Measurements from ENCODE around the gene PDGFC.
"Not testable (repeated sequence)": the region's sequence is repeated elsewhere in the genome, so short reads cannot be mapped to it uniquely, and the experiment has no call there.

PDGFC gene

GRCh38 chr4:156875055-156875454 lies 96.5 kb downstream of the PDGFC start:
- Histone ChIP-seq H3K4me1 (ENCODE audit: control insufficient read depth, insufficient read depth, low read length) (no peaks in the 10 kb centered on the region), H3K9me3 (ENCODE audit: control insufficient read depth, insufficient read depth, low read depth, low read length) (no peaks in the 10 kb centered on the region), H3K9ac (ENCODE audit: low read length) (no peak overlapping the region), H3K4me3 (ENCODE audit: low read depth, low read length) (no peak overlapping the region), H3K27ac (ENCODE audit: low read depth, low read length) (no peak overlapping the region), H3K36me3 (ENCODE audit: control insufficient read depth, insufficient read depth, low read length) (no peaks in the 10 kb centered on the region), H3K27me3 (ENCODE audit: control insufficient read depth, insufficient read depth, low read length) (no peaks in the 10 kb centered on the region)

DNA sequence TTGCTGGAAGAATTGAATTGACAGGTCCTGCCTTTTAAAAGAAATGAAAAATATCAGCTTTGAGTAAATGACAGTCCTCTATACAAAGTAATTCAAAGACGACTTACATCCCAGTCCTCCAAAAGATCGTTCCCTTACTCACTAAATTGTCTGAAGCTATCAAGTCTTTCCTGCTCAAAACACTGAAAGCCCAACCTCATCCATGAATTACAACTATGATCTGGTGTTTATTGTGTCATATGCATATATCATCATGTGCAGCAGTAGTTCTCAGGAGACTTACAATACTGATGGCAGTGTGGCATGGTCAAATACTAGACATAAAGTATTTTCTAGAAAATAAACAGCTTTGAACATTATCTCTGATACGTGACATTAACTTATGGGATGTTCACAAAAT lies 97.8 kb downstream of the PDGFC start:
- H3K4me1 ChIP-seq (ENCODE audit: control insufficient read depth, insufficient read depth, low read length), result no peaks in the 10 kb centered on the region
- H3K27ac ChIP-seq (ENCODE audit: low read depth, low read length), result no peak overlapping the region
- no peak overlapping the region for H3K9ac ChIP-seq (ENCODE audit: low read length)
- H3K4me3 ChIP-seq (ENCODE audit: low read depth, low read length), result no peak overlapping the region
- no peaks in the 10 kb centered on the region for H3K27me3 ChIP-seq (ENCODE audit: control insufficient read depth, insufficient read depth, low read length)
- H3K36me3 ChIP-seq (ENCODE audit: control insufficient read depth, insufficient read depth, low read length), result no peaks in the 10 kb centered on the region
- no peaks in the 10 kb centered on the region for H3K9me3 ChIP-seq (ENCODE audit: control insufficient read depth, insufficient read depth, low read depth, low read length)

DNA sequence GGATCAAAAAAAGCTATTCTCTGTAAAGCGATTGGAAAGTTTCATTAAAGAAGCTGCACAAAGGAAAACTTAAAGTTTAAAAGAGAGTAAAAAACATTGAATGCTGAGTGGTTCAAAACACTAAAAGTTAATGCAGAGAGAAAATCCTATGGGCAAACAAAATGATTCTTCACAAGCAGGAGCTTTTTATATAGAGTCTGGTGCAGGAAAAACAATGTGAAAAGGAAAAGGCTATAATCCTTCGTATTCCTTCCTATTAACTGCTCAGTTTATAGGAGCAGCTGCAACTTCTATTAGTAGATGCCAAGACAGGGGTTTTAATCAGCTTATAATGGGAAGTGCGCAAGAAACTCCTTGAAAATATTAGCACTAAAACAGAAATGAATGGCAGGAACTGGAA lies 100.7 kb downstream of the PDGFC start:
- Histone ChIP-seq H3K9me3 (ENCODE audit: control insufficient read depth, insufficient read depth, low read depth, low read length) (no peaks in the 10 kb centered on the region), H3K27ac (ENCODE audit: low read depth, low read length) (no peak overlapping the region), H3K4me1 (ENCODE audit: control insufficient read depth, insufficient read depth, low read length) (no peaks in the 10 kb centered on the region), H3K9ac (ENCODE audit: low read length) (no peak overlapping the region), H3K36me3 (ENCODE audit: control insufficient read depth, insufficient read depth, low read length) (no peaks in the 10 kb centered on the region), H3K27me3 (ENCODE audit: control insufficient read depth, insufficient read depth, low read length) (no peaks in the 10 kb centered on the region), H3K4me3 (ENCODE audit: low read depth, low read length) (no peak overlapping the region)

- Histone ChIP-seq H3K9me3 (ENCODE audit: control insufficient read depth, insufficient read depth, low read depth, low read length) (no peaks in the 10 kb centered on the region), H3K4me3 (ENCODE audit: low read depth, low read length) (no peak overlapping the region), H3K27ac (ENCODE audit: low read depth, low read length) (no peak overlapping the region), H3K9ac (ENCODE audit: low read length) (no peak overlapping the region), H3K4me1 (ENCODE audit: control insufficient read depth, insufficient read depth, low read length) (no peaks in the 10 kb centered on the region), H3K36me3 (ENCODE audit: control insufficient read depth, insufficient read depth, low read length) (no peaks in the 10 kb centered on the region), H3K27me3 (ENCODE audit: control insufficient read depth, insufficient read depth, low read length) (no peaks in the 10 kb centered on the region)
These were observed 101.5 kb downstream of the PDGFC start for GRCh38 chr4:156870131-156870530.

DNA sequence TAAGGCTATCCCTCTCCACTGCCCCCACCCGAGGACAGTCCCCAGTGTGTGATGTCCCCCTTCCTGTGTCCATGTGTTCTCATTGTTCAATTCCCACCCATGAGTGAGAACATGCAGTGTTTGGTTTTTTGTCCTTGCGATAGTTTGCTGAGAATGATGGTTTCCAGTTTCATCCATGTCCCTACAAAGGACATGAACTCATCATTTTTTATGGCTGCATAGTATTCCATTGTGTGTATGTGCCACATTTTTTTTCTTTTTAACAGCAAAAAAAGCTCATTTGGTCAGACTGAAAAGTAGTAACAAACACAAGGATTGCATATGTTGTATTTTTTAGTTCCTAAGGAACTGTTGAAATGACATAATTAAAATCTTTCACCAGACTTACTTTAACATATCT lies 105.5 kb downstream of the PDGFC start:
- not testable (repeated sequence) for H3K4me1 ChIP-seq (ENCODE audit: control insufficient read depth, insufficient read depth, low read length); H3K9ac ChIP-seq (ENCODE audit: low read length); H3K27me3 ChIP-seq (ENCODE audit: control insufficient read depth, insufficient read depth, low read length); H3K27ac ChIP-seq (ENCODE audit: low read depth, low read length); H3K36me3 ChIP-seq (ENCODE audit: control insufficient read depth, insufficient read depth, low read length); H3K4me3 ChIP-seq (ENCODE audit: low read depth, low read length); H3K9me3 ChIP-seq (ENCODE audit: control insufficient read depth, insufficient read depth, low read depth, low read length)

DNA sequence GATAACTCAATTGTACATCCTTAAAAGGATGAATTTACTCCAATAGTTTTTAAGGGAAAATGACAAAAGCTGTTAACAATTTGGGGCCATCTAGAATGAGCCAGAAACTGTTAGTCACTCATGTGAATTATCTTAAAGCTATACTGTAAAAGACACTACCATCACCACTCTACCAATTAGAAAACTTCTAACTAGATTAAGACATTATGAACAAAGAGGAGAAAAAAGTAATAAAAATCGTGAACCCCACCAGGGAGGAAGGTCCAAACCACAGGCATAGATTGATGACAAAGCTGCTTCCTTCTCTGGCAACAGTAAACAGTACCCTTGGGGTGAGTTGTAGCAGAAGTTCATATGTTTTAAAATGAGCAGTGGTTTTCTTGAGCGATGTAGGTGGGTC lies 106.1 kb downstream of the PDGFC start:
- no peak overlapping the region for H3K4me3 ChIP-seq (ENCODE audit: low read depth, low read length)
- no peaks in the 10 kb centered on the region for H3K36me3 ChIP-seq (ENCODE audit: control insufficient read depth, insufficient read depth, low read length)
- no peak overlapping the region for H3K27ac ChIP-seq (ENCODE audit: low read depth, low read length)
- no peaks in the 10 kb centered on the region for H3K9me3 ChIP-seq (ENCODE audit: control insufficient read depth, insufficient read depth, low read depth, low read length)
- H3K4me1 ChIP-seq (ENCODE audit: control insufficient read depth, insufficient read depth, low read length), result no peaks in the 10 kb centered on the region
- H3K27me3 ChIP-seq (ENCODE audit: control insufficient read depth, insufficient read depth, low read length), result no peaks in the 10 kb centered on the region
- no peak overlapping the region for H3K9ac ChIP-seq (ENCODE audit: low read length)

DNA sequence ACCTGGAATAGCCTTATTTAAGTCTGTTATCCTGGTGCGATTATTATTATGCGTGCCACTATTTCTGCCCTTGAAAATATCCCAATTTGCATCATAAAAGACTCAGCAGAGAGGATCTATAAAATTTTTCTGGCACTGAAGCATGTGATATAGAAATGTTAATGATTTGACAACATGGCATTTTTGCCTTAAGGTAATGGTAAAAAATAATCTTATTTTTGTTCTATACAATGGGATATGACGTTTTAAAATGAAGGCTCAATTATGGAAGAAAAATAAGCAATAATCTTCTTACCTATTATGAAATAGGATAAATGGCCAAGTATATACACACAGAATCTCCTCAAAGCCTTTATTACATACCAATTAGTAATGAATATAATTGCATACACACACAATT lies 113.5 kb downstream of the PDGFC start:
- no peaks in the 10 kb centered on the region for H3K36me3 ChIP-seq (ENCODE audit: control insufficient read depth, insufficient read depth, low read length)
- no peak overlapping the region for H3K9ac ChIP-seq (ENCODE audit: low read length)
- no peaks in the 10 kb centered on the region for H3K4me1 ChIP-seq (ENCODE audit: control insufficient read depth, insufficient read depth, low read length)
- no peaks in the 10 kb centered on the region for H3K9me3 ChIP-seq (ENCODE audit: control insufficient read depth, insufficient read depth, low read depth, low read length)
- no peak overlapping the region for H3K4me3 ChIP-seq (ENCODE audit: low read depth, low read length)
- H3K27me3 ChIP-seq (ENCODE audit: control insufficient read depth, insufficient read depth, low read length), result no peaks in the 10 kb centered on the region
- no peak overlapping the region for H3K27ac ChIP-seq (ENCODE audit: low read depth, low read length)

- H3K4me3 ChIP-seq (ENCODE audit: low read depth, low read length), result no peak overlapping the region
- H3K27me3 ChIP-seq (ENCODE audit: control insufficient read depth, insufficient read depth, low read length), result no peaks in the 10 kb centered on the region
- H3K36me3 ChIP-seq (ENCODE audit: control insufficient read depth, insufficient read depth, low read length), result no peaks in the 10 kb centered on the region
- no peak overlapping the region for H3K9ac ChIP-seq (ENCODE audit: low read length)
- H3K9me3 ChIP-seq (ENCODE audit: control insufficient read depth, insufficient read depth, low read depth, low read length), result peaks cover 38% of the 10 kb centered on the region
- H3K27ac ChIP-seq (ENCODE audit: low read depth, low read length), result no peak overlapping the region
- H3K4me1 ChIP-seq (ENCODE audit: control insufficient read depth, insufficient read depth, low read length), result no peaks in the 10 kb centered on the region
These were observed 132.8 kb downstream of the PDGFC start for GRCh38 chr4:156838761-156839160.

DNA sequence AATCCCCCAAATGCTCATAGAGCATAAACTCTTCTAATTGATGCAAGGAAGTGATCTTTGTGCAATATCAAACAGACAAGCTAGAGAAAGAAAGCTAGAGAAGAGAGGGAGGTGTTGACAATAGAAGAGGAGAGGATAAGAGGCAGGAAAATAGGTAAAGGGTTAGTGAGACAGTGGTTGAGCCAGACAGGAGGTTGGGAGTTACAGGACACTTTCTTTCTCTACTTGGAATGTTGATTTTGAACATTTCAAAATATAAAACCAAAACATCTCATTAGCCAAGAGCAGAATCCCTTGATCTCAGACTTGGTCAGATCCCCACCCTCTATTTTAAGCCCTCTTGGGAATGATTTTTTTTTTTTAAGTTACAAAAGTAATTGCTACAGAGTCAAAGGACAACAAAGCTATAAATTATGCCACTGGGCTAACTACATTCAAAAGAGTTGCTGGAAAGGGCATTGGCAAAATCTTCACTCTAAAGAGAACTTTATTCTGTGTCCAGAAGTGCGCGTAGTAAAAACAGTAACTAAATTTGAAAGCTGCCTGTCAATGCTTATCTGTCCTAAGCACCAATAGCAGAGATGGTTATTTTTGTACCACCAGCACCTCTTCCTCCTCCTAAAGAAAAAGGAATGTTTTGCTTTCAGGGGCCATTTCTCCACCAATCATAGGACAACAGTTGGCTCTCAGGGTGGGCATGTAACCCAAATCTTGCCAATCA lies 133.8 kb downstream of the PDGFC start:
- Histone ChIP-seq H3K36me3 (ENCODE audit: control insufficient read depth, insufficient read depth, low read length) (no peaks in the 10 kb centered on the region), H3K4me1 (ENCODE audit: control insufficient read depth, insufficient read depth, low read length) (no peaks in the 10 kb centered on the region), H3K27ac (ENCODE audit: low read depth, low read length) (no peak overlapping the region), H3K4me3 (ENCODE audit: low read depth, low read length) (no peak overlapping the region), H3K9ac (ENCODE audit: low read length) (no peak overlapping the region), H3K9me3 (ENCODE audit: control insufficient read depth, insufficient read depth, low read depth, low read length) (peaks cover 38% of the 10 kb centered on the region), H3K27me3 (ENCODE audit: control insufficient read depth, insufficient read depth, low read length) (no peaks in the 10 kb centered on the region)

DNA sequence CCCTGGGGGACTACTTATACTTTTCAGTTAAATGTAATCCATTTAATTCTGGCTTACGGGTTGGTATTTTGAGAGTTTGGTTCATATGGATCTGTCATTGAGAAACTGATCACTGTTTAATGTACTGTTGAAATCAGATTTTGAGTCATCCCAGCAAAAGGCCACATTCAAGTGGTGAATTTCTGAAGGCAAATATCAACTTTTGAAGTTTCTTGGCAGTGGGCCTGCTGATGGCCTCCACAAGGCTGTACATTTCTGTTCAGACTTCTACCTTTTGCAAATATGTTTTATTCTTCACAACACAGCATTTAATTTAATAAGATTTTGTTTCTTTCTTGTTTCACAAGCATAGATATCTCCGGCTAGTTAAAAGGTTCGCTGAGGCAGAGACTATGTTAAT lies 138.7 kb downstream of the PDGFC start:
- H3K36me3 ChIP-seq (ENCODE audit: control insufficient read depth, insufficient read depth, low read length), result no peaks in the 10 kb centered on the region
- no peaks in the 10 kb centered on the region for H3K27me3 ChIP-seq (ENCODE audit: control insufficient read depth, insufficient read depth, low read length)
- H3K9ac ChIP-seq (ENCODE audit: low read length), result no peak overlapping the region
- no peak overlapping the region for H3K4me3 ChIP-seq (ENCODE audit: low read depth, low read length)
- H3K4me1 ChIP-seq (ENCODE audit: control insufficient read depth, insufficient read depth, low read length), result no peaks in the 10 kb centered on the region
- H3K27ac ChIP-seq (ENCODE audit: low read depth, low read length), result no peak overlapping the region
- peaks cover 5% of the 10 kb centered on the region; the same call in 1 of the 2 replicates for H3K9me3 ChIP-seq (ENCODE audit: control insufficient read depth, insufficient read depth, low read depth, low read length)

- no peaks in the 10 kb centered on the region for H3K4me1 ChIP-seq (ENCODE audit: control insufficient read depth, insufficient read depth, low read length)
- no peak overlapping the region for H3K9ac ChIP-seq (ENCODE audit: low read length)
- no peaks in the 10 kb centered on the region for H3K27me3 ChIP-seq (ENCODE audit: control insufficient read depth, insufficient read depth, low read length)
- H3K9me3 ChIP-seq (ENCODE audit: control insufficient read depth, insufficient read depth, low read depth, low read length), result no peaks in the 10 kb centered on the region
- H3K36me3 ChIP-seq (ENCODE audit: control insufficient read depth, insufficient read depth, low read length), result no peaks in the 10 kb centered on the region
- H3K4me3 ChIP-seq (ENCODE audit: low read depth, low read length), result no peak overlapping the region
- no peak overlapping the region for H3K27ac ChIP-seq (ENCODE audit: low read depth, low read length)
These were observed 141.2 kb downstream of the PDGFC start for GRCh38 chr4:156830351-156830750.

Data from HUES6 (cell line).